Putamen (tissue), 1 donor: Measurements from ENCODE around the gene UBIAD1.

Experiments used
- DNase-seq: peaks from one replicate; pipeline ENCODE4 v3.0.0-alpha.2; 2016; ENCODE audit warnings: low spot score

UBIAD1 gene

DNA sequence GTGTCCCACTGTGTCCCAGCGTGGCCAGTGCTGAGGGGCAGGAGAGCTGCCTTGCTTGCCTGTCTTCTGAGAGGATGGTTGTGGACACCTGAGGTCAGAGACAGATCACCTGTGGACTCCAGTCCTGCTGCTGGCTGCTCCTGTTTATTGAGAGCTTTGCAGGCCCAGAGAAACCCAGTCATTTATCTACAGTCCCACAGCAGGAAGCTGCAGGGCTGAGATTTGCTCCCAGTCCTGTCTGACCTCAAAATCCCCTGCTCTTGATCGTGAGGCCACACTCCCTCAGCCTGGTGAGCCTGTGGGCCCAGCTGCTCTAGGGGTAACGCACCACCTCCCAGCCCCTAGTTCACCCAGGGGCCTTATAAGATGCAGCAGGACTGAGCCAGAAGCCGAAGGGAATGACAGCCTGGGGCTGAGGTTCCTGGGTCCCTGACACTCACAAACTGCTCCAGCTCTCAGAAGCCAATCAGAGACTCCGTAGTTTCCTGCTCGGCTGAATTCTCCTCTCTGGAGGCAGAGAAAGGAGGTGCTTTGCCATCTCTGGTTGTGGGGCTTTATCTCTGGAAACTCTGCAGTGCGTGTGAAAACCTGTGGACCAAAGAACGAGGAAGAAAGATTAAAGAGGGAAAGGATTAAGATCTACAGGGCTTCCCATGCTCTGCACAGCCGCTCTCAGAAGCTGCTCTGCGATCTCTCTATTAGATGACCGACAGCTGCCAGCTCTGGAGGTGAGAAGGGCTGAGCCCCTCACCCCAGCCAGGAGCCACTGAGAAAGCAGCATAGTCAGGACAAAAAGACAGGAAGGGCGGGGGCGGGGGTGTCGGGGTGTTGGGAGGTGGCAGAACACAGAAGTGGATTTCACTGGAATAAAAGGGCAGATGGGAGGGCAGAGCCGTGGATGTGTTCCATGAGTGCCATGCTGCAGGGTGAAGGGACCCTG lies 39.1 kb downstream of the UBIAD1 start:
- DNase-seq: no peak

DNA sequence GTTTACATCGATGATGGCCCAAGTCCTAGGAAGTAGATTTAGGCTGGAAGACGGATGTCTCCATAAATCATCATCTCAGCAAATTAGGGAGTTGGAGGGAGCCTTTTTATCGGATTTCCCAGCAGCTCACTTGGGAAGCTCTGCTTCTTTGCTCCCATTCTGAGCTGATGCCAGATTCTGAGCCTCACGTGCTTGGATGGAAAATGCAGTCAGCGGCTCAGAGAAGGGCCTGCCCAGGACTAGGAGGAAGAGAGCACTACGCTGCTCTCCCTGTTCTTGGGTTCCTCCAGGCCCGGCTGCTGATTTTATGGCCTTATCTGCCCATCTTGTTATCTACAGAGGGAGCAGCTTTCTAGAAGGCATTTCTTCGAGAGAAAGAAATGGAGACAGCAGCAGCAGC lies 42.0 kb downstream of the UBIAD1 start:
- DNase-seq: no peak

DNA sequence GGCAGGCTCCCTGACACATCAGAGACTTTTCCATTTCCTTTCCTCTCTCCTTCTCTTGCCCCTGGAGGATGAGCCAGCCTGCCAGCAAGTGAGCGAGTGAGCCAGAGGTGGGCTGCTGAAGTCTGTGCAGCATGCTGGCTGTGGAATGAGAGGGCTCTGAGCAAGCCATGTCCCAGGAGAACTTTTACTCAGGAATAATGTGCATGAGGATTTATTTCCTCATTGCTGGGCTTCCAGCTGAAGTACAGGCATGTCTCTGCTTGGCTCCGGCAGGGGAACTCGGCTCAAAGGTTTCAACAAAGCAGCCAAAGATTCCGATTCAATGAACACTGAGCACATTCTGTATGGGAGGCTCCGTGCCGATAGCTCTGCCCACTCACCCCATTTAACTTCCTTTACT lies 43.7 kb downstream of the UBIAD1 start:
- DNase-seq: peak; percentile 24

DNA sequence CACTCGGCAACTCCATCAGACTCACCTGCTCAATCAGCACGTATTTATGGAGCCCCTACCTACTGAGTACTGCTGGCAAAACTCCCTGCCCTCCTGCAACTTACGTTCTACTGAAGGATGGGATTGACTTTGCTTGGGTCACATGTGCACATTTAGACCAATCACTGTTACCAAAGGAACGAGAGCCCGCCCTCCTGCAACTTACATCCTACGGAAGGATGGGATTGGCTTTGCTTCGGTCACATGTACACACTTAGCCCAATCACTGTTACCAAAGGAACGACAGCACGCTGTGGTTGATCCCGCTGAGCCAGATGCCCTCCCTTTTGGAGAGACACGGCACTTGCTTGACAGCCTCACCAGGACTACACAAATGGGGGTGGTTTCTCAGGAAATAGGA lies 46.0 kb downstream of the UBIAD1 start:
- DNase-seq: no peak

- no peak for DNase-seq
These were observed 47.3 kb downstream of the UBIAD1 start for GRCh38 chr1:11320153-11320936.

DNA sequence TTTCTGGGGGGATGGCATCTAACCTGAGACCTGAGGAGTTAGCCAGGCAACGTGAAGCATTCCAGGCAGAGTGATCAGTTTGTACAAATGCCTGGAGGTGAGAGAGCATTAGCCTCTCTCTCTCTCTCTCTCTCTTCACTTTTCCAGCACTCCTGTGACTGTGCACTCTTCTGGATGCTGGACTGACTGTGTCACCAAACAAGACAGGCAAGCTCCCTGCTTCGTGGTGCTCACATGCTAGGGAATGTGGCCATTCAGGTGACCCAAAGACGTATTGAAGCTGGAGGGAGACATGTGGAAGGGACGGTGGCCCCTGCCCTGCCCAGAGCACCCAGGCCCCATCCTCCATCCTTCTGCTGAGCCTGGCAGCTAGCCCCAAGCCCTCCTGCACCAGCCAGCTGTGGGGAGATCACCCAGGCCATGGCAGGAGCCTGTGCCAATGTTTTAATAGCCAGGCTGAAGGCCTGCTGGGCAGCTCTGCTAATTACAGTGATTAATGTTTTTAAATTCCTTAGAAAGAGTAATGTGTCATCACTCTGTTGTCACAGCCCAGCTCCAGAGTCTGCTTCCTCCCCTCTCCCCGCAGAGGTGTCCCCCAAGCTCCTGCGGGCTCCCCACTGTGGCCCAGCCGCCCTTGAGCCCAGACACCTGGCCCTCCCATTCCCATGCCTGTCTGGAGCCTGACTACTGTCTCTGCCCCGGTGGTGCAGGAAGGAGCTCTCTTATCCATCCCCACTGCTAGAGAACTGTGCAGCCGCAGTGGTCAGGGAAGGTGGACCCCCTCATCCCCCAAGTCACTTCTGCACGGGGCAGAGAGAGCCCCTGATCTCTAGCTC lies 48.9 kb downstream of the UBIAD1 start:
- no peak for DNase-seq

- DNase-seq: no peak
These were observed 51.7 kb downstream of the UBIAD1 start for GRCh38 chr1:11324567-11325165.

GRCh38 chr1:11326070-11326469 lies 53.1 kb downstream of the UBIAD1 start:
- DNase-seq: no peak

DNA sequence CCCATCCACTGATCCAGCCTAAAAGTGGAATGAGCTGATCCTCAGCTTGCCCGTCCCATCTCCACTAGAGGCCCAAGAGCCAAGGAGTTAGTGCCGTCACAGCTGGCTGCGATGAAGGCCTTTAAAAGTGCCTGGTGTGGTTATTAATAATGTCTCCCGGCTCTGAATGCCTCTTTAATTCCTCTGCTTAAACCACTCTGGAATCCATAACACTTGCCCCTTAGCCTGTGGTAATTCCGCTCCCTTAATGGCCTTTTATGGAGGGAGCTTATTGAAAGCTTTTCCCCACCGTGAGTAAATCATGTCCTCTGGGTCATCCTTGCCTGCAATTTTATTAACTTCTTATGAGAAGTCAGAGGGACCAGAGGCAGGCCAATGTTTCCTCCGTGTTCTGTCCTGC lies 55.4 kb downstream of the UBIAD1 start:
- no peak for DNase-seq

DNA sequence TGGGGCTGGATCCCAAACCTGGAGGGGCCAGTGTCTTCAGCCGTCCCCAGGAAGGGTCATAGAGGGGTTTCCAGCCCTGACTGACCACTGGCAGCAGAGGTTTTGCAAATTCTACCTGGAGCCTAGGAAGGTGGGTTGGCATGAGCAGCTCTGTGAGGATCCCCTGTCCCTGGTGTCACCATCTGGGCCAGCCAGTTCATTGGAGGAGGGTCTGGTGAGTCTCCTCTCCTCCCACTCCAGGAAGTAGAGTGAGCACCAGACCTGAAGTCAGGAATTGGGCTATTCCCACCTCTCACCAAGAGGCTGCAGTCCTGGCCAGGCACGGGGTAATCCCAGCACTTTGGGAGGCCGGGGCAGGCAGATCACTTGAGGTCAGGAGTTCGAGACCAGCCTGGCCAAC lies 57.4 kb downstream of the UBIAD1 start:
- DNase-seq: no peak

DNA sequence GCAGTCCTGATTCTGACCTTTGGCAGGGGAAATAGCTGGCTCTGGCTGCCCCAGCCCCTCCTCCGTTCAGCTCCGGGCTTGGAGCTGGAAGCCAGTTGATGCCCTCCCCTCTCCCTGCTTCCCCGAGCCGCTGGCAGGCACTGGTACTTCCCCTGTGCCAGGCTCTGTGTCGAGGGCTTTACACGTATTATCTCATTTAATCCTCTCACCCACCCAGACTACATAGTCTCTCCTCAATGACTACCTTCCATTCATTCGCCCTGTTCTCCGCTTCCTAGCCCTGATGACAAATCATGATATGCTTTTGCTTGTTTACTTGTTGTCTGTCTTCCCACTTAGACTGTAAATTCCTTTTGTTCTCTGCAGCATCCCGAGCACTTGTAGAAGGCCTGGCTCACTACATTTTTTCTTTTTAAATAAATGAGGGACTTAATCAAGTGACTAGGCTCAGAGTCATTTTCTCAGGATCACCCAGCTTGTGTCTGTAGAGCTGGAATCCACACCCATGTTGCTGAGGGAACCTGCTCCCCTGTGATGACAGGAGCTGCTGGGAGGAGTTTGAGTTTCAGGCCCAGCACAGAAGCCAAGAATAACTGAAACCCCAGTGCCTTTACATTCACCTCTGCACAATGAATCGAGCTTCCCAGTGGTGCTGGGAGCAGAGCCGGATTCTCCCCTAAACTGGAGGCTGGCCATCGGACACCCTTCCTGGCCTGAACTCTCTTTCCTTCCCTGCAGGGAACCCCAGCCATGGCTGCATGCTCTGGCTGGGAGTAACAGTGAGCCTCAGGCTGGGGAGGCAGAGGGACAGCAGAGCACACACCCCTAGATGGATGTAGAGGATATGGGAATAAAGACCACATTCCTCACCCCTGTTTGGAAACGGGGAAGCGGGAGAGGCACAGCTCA lies 58.3 kb downstream of the UBIAD1 start:
- DNase-seq: peak; percentile 29

DNA sequence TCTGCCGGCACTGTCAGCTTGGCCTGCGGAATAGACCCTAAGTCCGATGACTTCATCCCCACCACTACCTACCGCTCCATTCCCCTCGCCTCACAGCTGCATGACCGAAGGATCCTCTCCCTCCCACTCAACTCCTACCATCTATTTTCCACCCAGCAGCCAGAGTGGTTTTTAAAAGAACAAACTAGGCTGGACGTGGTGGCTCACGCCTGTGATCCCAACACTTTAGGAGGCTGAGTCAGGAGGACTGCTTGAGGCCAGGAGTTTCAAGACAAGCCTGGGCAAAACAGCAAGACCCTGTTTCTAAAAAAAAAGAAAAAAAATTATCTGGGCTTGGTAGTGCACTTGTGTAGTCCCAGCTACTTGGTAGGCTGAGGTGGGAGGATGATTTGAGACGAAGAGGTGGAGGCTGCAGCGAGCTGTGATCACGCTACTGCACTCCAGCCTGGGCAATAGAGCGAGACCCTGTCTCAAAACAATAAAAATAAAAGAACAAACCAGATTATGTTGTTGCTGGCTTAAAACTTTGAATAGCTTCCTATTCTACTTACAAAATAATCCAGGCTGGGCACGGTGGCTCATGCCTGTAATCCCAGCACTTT lies 59.0 kb downstream of the UBIAD1 start:
- no peak for DNase-seq

DNA sequence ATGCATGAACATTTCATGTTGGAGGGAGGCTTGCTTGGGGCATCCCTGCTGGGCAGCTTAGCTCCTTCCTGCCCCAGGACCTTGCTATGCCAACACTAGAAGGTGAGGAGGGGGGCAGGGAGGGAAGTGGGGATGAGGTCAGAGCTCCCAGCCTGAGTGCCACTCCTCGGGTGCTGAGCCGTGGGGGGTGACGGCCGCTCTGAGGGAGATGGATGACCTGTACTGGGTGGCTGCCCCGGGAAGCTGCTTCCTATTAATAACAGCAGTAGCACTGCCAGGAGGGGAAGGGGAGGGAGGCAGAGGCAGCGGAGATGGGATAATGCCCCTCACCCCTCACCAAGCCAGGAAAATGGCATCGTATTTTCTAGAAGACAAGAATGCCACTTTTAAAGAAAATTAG lies 60.6 kb downstream of the UBIAD1 start:
- DNase-seq: no peak

DNA sequence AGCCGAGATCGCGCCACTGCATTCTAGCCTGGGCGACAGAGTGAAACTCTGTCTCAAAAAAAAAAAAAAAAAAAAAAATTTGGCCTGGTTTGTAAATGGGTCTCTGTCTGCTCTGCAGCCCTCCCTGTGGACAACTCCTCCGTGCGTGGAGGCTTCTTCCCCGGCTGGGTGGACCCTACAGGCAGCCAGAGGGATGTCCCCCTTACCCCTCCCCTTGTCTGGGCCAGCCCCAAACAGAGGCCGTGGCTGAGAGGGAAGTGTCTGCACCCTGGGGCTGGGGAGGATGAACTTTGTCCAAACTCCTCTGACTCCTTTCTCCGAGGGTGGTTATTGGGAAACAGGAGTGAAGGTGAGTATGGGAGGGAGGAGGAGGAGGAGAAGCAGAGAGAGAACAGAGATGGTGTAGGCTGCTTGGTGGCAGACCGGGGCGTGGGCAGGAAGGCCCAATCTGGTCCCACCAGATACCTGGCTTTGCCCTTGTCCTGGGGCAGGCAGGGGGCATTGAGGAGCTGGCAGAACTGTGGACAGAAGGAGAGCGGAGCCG lies 61.3 kb downstream of the UBIAD1 start:
- no peak for DNase-seq

DNA sequence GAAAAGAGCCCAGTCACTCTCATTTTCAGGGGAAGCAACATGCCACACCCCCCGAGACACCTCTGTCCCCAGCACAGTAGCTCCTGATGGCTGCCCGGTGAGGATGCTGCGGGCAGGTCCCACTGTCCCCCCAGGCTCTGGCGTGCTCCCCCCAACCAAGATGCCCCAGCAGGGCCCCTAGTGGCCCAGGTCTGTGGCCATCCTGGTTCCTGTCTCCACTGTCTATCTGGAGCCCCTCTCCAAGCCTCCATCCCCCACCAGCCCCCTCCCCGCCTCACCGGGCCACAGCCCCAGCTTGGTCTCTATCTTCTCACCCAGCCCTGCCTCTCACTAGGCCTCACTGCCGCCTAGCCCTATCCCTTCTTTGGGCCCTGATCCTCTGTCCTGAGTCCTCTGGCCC lies 61.8 kb downstream of the UBIAD1 start:
- DNase-seq: no peak

GRCh38 chr1:11335417-11336056 lies 62.5 kb downstream of the UBIAD1 start:
- DNase-seq: no peak

DNA sequence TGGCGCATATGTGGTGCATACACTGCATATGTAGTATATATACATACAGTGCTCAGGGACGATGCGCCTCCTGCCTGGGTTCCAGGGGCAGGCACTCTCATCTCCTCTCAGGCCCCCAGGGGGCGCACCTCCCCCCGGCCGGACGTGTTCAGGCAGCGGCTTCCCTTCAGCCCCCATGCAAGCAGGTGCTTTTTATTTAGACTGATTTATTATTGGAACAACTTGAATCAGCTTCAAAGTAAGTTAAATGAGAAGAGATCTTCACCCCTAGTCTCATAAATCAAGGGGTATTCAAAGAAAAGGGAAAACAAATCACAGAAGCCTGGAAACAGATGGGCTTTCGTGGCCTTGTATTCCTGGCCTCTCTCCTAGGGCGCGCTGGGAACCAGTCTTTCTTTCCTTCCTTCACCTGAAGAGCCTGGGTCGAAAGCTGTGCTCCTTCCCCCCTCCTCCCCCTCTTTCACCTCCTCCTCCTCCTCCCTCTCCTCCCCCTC lies 64.6 kb downstream of the UBIAD1 start:
- no peak for DNase-seq
